OCI-LY3 (cell line): Measurements from ENCODE around the gene FGD5.

Experiments used
- H2AFZ ChIP-seq: fragments of 200-600, 300-600 bp; shearing (Covaris generic); 2 replicates; pipeline ENCODE4 v1.6.0; 2014; ENCODE audit warnings: antibody characterized with exemption, low read depth, low read length
- H3K27ac ChIP-seq: fragments of 200-600, 300-600 bp; sonication (generic); 2 replicates; pipeline ENCODE4 v1.5.1; 2014; ENCODE audit warnings: mild to moderate bottlenecking, low read length, moderate library complexity, mixed read lengths
- H3K27me3 ChIP-seq: fragments of 200-600, 300-600 bp; sonication (generic); 2 replicates; pipeline ENCODE4 v1.6.1; 2014; ENCODE audit warnings: low read depth, low read length, mixed read lengths
- H3K36me3 ChIP-seq: fragments of 200-600, 300-600 bp; sonication (generic); replicated peaks from 2 replicates; pipeline ENCODE3; 2014; ENCODE audit warnings: low read depth, low read length, mixed read lengths
- H3K4me1 ChIP-seq: fragments of 300-600, 200-600 bp; sonication (generic); 2 replicates; pipeline ENCODE4 v1.6.1; 2014; ENCODE audit warnings: low read length, mixed read lengths
- H3K4me2 ChIP-seq: fragments of 200-600, 300-600 bp; sonication (generic); 2 replicates; pipeline ENCODE4 v1.6.1; 2014; ENCODE audit warnings: low read length, mixed read lengths
- H3K4me3 ChIP-seq: fragments of 300-600, 200-600 bp; sonication (generic); 2 replicates; pipeline ENCODE4 v1.5.1; 2014; ENCODE audit warnings: antibody characterized with exemption, mild to moderate bottlenecking, low read length, moderate library complexity
- H3K79me2 ChIP-seq: fragments of 300-600, 200-600 bp; shearing (Covaris generic); 2 replicates; pipeline ENCODE4 v1.6.1; 2014; ENCODE audit warnings: mild to moderate bottlenecking, low read length, mixed read lengths
- H3K9ac ChIP-seq: fragments of 300-600, 200-600 bp; shearing (Covaris generic); 2 replicates; pipeline ENCODE4 v1.6.0; 2014; ENCODE audit warnings: mild to moderate bottlenecking, low read length, moderate library complexity
- H3K9me3 ChIP-seq: fragments of 200-600, 300-600 bp; shearing (Covaris generic); 2 replicates; pipeline ENCODE4 v1.6.1; 2014; ENCODE audit warnings: low read length, mixed read lengths; ENCODE audit not compliant: insufficient read depth
- H4K20me1 ChIP-seq: fragments of 200-600, 300-600 bp; sonication (generic); 2 replicates; pipeline ENCODE4 v1.6.1; 2016; ENCODE audit warnings: low read length, mixed read lengths; ENCODE audit not compliant: insufficient read depth
- EZH2phosphoT487 ChIP-seq: fragments of 200-600 bp; shearing (Covaris generic); IDR thresholded peaks from 2 replicates; pipeline ENCODE4 v1.6.1; 2018; ENCODE audit warnings: antibody characterized with exemption, mixed run types, low read depth
- TF ChIP-seq, protein P1 (sequence below): fragments of 200-600, 300-600 bp; sonication (generic); IDR thresholded peaks from 2 replicates; pipeline ENCODE4 v1.5.1; 2014; ENCODE audit warnings: antibody characterized with exemption, low read length, low read depth

The FGD5 gene

DNA sequence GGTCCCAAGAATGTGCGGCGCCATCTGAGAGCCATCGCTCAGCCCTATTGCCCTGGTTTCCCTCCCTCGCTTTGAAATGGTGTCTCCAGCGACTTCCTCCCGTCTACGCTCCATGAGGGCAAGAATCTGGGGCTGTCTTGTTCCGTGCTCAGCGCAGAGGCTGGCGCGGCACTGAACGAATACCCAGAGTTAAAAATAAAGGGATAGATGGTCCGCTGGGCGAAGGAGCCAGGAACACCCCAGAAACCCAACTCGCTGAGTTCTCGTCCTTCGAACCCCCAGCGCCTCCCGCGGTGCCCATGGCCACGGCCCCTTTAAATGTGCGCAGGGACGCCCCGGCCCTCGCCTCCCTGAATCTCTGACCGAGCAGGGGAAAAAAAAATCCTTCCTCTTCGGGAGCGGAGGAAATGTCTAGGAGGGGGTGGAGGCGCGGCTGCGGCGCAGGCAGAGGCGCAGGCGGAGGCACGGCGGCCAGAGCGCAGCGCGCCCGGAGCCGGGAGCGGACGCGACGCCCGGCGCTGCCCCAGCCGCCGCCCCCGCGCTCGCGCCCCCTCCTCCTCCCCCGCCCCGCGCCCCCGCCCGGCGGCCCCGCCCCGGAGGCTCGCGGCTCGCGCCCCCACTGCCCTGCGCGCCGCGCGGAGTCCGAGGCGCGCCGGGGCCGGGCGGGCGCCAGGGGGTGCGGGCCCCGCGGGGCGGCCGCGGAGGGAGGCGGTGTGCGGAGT is 8.5 kb upstream of the FGD5 start:
- peaks cover 55% of the 10 kb centered on the region for H3K27me3 ChIP-seq

DNA sequence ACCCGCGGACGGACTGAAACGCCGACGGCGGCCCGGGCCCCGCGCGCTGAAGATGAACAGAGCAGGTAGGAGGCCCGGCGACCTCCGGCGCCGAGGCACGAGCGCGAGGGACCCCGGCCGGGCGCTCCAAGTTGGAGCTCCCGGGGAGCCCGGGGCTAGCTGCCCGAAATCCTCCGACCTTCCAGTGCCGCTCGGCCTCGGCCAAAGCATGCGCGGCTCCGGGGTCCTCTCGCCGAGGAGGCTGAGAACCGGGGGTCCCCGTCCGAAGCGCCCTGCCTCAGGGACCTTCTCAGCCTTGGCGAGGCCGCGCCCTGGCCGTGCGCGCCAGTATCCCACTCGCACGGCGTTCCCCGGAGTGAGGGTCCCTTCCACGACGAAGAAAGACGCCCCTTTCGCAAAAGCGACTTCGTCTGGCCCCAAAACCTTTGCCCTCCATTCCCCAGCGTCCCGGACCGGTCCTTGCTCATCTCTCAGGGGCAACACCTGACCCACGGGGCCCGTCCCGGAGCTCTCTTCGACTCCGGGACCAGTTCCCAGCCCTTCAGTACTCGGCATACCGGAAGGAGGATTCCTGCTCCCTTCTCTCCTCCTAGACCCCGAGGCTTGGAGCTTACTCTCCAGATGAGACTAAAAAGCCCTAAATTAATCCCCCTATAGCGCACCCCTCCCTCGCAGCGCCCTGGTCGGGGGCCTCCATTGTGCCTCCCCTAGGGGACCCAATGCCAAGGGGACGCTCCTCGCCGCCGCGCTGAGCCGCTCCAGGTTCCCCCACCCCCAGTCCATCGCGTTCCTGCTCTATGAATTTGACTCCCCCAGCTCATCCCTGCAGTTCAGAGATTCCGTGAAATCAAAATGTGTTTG is 7.7 kb upstream of the FGD5 start:
- TF ChIP-seq, protein P1, sequence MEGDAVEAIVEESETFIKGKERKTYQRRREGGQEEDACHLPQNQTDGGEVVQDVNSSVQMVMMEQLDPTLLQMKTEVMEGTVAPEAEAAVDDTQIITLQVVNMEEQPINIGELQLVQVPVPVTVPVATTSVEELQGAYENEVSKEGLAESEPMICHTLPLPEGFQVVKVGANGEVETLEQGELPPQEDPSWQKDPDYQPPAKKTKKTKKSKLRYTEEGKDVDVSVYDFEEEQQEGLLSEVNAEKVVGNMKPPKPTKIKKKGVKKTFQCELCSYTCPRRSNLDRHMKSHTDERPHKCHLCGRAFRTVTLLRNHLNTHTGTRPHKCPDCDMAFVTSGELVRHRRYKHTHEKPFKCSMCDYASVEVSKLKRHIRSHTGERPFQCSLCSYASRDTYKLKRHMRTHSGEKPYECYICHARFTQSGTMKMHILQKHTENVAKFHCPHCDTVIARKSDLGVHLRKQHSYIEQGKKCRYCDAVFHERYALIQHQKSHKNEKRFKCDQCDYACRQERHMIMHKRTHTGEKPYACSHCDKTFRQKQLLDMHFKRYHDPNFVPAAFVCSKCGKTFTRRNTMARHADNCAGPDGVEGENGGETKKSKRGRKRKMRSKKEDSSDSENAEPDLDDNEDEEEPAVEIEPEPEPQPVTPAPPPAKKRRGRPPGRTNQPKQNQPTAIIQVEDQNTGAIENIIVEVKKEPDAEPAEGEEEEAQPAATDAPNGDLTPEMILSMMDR = no peak
- TF ChIP-seq EZH2phosphoT487 = no peak
- H3K4me1 ChIP-seq = no peaks in the 10 kb centered on the region
- no peak overlapping the region for H3K4me2 ChIP-seq
- H3K9ac ChIP-seq = no peak overlapping the region
- H3K9me3 ChIP-seq = no peaks in the 10 kb centered on the region
- H3K36me3 ChIP-seq = no peaks in the 10 kb centered on the region
- no peaks in the 10 kb centered on the region for H4K20me1 ChIP-seq
- no peak overlapping the region for H3K27ac ChIP-seq
- H3K4me3 ChIP-seq = no peak overlapping the region
- peaks cover 53% of the 10 kb centered on the region for H3K27me3 ChIP-seq
- no peak overlapping the region for H2AFZ ChIP-seq
- no peaks in the 10 kb centered on the region for H3K79me2 ChIP-seq

More for the DNA sequence above, 8.5 kb upstream of the FGD5 start:
- no peak overlapping the region for H3K9ac ChIP-seq
- no peaks in the 10 kb centered on the region for H3K4me1 ChIP-seq
- H3K36me3 ChIP-seq = no peaks in the 10 kb centered on the region
- H3K79me2 ChIP-seq = no peaks in the 10 kb centered on the region
- H3K9me3 ChIP-seq = no peaks in the 10 kb centered on the region
- H2AFZ ChIP-seq = no peak overlapping the region
- no peaks in the 10 kb centered on the region for H4K20me1 ChIP-seq
- H3K4me2 ChIP-seq = no peak overlapping the region
- no peak overlapping the region for H3K27ac ChIP-seq
- no peak for TF ChIP-seq EZH2phosphoT487
- TF ChIP-seq, protein P1 = no peak
- H3K4me3 ChIP-seq = no peak overlapping the region

DNA sequence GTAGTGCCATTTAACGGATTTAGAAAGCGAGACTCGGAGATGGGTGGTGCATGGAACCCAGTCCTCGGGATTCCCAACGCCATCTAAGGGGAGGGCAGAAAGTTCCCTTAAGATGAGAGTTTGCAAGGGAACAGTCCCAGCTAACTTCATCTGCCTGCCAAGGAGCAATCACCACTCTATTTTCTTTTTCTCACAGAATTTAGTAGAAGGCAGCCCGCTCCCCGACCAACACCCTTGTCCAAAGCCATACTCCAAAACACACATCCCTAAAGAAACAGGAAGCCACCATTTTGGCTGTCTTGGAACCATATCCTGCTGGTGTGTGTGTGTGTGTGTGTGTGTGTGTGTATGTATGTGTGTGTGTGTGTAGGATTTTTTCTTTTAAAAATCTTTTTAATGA is 7.1 kb upstream of the FGD5 start:
- no peaks in the 10 kb centered on the region for H3K79me2 ChIP-seq
- H3K27me3 ChIP-seq = peaks cover 52% of the 10 kb centered on the region
- H3K36me3 ChIP-seq = no peaks in the 10 kb centered on the region
- no peak overlapping the region for H3K9ac ChIP-seq
- TF ChIP-seq EZH2phosphoT487 = no peak
- TF ChIP-seq, protein P1 = no peak
- H2AFZ ChIP-seq = no peak overlapping the region
- no peaks in the 10 kb centered on the region for H3K4me1 ChIP-seq
- no peaks in the 10 kb centered on the region for H4K20me1 ChIP-seq
- no peak overlapping the region for H3K4me3 ChIP-seq
- H3K9me3 ChIP-seq = no peaks in the 10 kb centered on the region
- no peak overlapping the region for H3K27ac ChIP-seq
- H3K4me2 ChIP-seq = no peak overlapping the region

DNA sequence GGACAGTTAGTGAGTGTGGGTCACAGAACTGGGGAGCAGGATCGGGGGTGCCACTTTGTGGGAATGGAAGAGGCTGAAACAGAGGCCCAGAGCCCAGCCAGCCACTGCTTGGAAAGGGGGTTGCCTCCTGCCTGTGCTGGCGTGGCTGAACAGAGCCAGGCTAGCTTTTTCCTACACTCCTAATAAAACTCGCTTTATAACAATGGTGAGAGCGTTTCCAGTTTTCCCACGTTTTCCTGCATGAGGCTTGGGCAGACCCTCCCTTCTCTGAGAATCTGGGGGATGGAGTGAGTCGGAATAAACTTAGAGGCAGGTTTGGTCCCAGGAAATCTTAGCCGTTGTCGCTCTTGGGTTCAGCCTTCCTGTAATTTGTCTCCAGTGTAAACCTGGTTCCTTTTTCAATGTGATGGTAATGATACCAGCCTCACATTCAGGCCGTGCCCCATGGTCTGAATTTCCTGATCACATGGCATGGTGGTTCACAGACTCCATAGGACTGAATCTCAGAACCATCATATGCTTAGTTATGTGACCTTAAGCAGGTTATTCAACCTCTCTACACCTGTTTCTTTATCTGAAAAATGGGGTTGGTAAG is 6.5 kb upstream of the FGD5 start:
- H2AFZ ChIP-seq = no peak overlapping the region
- H3K27ac ChIP-seq = no peak overlapping the region
- H3K27me3 ChIP-seq = peaks cover 54% of the 10 kb centered on the region
- TF ChIP-seq, protein P1 = no peak
- no peak for TF ChIP-seq EZH2phosphoT487
- H3K4me1 ChIP-seq = no peaks in the 10 kb centered on the region
- H3K9ac ChIP-seq = no peak overlapping the region
- no peaks in the 10 kb centered on the region for H3K79me2 ChIP-seq
- H3K36me3 ChIP-seq = no peaks in the 10 kb centered on the region
- H3K9me3 ChIP-seq = no peaks in the 10 kb centered on the region
- H3K4me3 ChIP-seq = no peak overlapping the region
- no peaks in the 10 kb centered on the region for H4K20me1 ChIP-seq
- no peak overlapping the region for H3K4me2 ChIP-seq
